A673 (cell line): Measurements from ENCODE around the gene CAPN9.

Source experiments
- EZH2 ChIP-seq: fragments of 200-600 bp; sonication (generic); IDR thresholded peaks from 2 replicates; pipeline ENCODE4 v1.6.1; 2017; ENCODE audit warnings: borderline replicate concordance, low read depth, mild to moderate bottlenecking, mixed read lengths, antibody characterized with exemption, low read length; ENCODE audit not compliant: poor library complexity, severe bottlenecking
- TF ChIP-seq, protein P1 (sequence below): fragments of 300-800, 200-600 bp; sonication (generic); conservative IDR thresholded peaks from 2 replicates; pipeline ENCODE4 v1.5.1; 2017; ENCODE audit warnings: low read depth, mild to moderate bottlenecking, antibody characterized with exemption, low read length, moderate library complexity, mixed read lengths

DNA sequence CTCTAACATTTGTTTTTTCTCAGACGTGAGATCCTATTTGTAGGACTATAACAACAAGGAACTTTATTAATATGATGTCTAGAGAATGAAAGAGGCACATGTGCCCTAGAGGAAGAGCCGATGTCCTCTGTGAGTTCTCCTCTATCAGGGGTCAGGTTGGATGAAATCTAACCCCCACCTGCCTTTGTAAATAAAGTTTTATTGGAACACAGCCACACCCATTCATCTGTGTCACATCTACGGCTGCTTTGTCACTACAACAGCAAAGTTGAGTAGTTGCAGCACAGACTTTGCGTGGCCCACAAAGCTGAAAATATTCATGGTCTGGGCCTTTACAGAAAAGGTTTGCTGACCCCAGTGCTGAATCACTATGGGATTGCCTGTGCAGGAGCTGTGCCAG is 571 bp upstream of the CAPN9 start:
- TF ChIP-seq, protein P1, sequence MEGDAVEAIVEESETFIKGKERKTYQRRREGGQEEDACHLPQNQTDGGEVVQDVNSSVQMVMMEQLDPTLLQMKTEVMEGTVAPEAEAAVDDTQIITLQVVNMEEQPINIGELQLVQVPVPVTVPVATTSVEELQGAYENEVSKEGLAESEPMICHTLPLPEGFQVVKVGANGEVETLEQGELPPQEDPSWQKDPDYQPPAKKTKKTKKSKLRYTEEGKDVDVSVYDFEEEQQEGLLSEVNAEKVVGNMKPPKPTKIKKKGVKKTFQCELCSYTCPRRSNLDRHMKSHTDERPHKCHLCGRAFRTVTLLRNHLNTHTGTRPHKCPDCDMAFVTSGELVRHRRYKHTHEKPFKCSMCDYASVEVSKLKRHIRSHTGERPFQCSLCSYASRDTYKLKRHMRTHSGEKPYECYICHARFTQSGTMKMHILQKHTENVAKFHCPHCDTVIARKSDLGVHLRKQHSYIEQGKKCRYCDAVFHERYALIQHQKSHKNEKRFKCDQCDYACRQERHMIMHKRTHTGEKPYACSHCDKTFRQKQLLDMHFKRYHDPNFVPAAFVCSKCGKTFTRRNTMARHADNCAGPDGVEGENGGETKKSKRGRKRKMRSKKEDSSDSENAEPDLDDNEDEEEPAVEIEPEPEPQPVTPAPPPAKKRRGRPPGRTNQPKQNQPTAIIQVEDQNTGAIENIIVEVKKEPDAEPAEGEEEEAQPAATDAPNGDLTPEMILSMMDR: no peak
- TF ChIP-seq EZH2: no peak
